HepG2 (cell line): Measurements from ENCODE around the gene ZDHHC9. TPM values are rescaled to one million over a fixed set of nuclear protein-coding genes. Genes with fewer than 3 reads are reported as not detected.

Experiments used
- ATF1 ChIP-seq: IDR thresholded peaks from 2 replicates; pipeline ENCODE4 v1.6.1; 2016; ENCODE audit warnings: mild to moderate bottlenecking, control low read depth
- DNMT1 ChIP-seq: sonication (generic); formaldehyde crosslinking; IDR thresholded peaks from 2 replicates; pipeline ENCODE4 v1.5.1; 2020; ENCODE audit warnings: mild to moderate bottlenecking, missing genetic modification reagents
- EP300 ChIP-seq, 3 experiments: sonication (generic) in 1 of 3; formaldehyde crosslinking in 1 of 3; IDR thresholded peaks; 2 replicates each; pipeline versions ENCODE4 v1.5.1 to v1.6.1; 2011 to 2020; ENCODE audit warnings: low read depth in 2 of 3, low read length in 2 of 3, borderline replicate concordance in 1 of 3, improper control_type of control experiment in 1 of 3, mild to moderate bottlenecking in 1 of 3, missing genetic modification reagents in 1 of 3, moderate library complexity in 1 of 3
- HIC2 ChIP-seq: sonication (generic); formaldehyde crosslinking; IDR thresholded peaks from 2 replicates; pipeline ENCODE4 v1.9.0; 2022; ENCODE audit warnings: low read depth, missing genetic modification reagents
- HMGXB3 ChIP-seq: sonication (generic); formaldehyde crosslinking; IDR thresholded peaks from 2 replicates; pipeline ENCODE4 v1.4.0; 2020; ENCODE audit warnings: missing genetic modification reagents, borderline replicate concordance
- MAFF ChIP-seq: IDR thresholded peaks from 2 replicates; pipeline ENCODE4 v1.6.1; 2011; ENCODE audit warnings: low read depth, low read length, improper control_type of control experiment
- MAFG ChIP-seq: sonication (generic); formaldehyde crosslinking; IDR thresholded peaks from 2 replicates; pipeline ENCODE4 v1.5.1; 2020; ENCODE audit warnings: mild to moderate bottlenecking, missing genetic modification reagents
- MAFK ChIP-seq, 2 experiments: IDR thresholded peaks in 1 of 2; conservative IDR thresholded peaks in 1 of 2; 2 replicates each; pipeline ENCODE4 v1.6.1; 2011; ENCODE audit warnings: improper control_type of control experiment in 2 of 2, low read length in 2 of 2
- POLR2AphosphoS5 ChIP-seq: IDR thresholded peaks from 2 replicates; pipeline ENCODE4 v1.6.1; 2012; ENCODE audit warnings: low read depth, low read length
- PPARG ChIP-seq: conservative IDR thresholded peaks from 2 replicates; pipeline ENCODE4 v1.6.1; 2016; ENCODE audit warnings: missing biosample characterization, missing genetic modification reagents
- RAD21 ChIP-seq: fragments of 450-650 bp; formaldehyde crosslinking; IDR thresholded peaks from 2 replicates; pipeline ENCODE4 v1.5.0; 2020; ENCODE audit warnings: mild to moderate bottlenecking
- STAG1 ChIP-seq: sonication (generic); formaldehyde crosslinking; IDR thresholded peaks from 2 replicates; pipeline ENCODE4 v1.4.0; 2020; ENCODE audit warnings: missing genetic modification reagents
- TBX3 ChIP-seq: fragments of 450-650 bp; IDR thresholded peaks from 2 replicates; pipeline ENCODE4 v1.6.1; 2017; ENCODE audit warnings: antibody characterized with exemption, mild to moderate bottlenecking, inconsistent platforms, borderline replicate concordance
- ZBTB26 ChIP-seq: IDR thresholded peaks from 2 replicates; pipeline ENCODE4 v1.6.1; 2016; ENCODE audit warnings: missing compliant biosample characterization, missing genetic modification reagents, borderline replicate concordance
- ZBTB33 ChIP-seq: sonication (generic); formaldehyde crosslinking; IDR thresholded peaks from 2 replicates; pipeline ENCODE4 v1.4.0; 2020; ENCODE audit warnings: missing genetic modification reagents
- ZNF280D ChIP-seq: sonication (generic); formaldehyde crosslinking; IDR thresholded peaks from 2 replicates; pipeline ENCODE4 v1.5.1; 2020; ENCODE audit warnings: mild to moderate bottlenecking, missing genetic modification reagents
- ZNF616 ChIP-seq: sonication (generic); formaldehyde crosslinking; IDR thresholded peaks from 2 replicates; pipeline ENCODE4 v1.5.0; 2020; ENCODE audit warnings: low read depth, mild to moderate bottlenecking, missing genetic modification reagents
- polyA plus RNA-seq, 8 experiments: library from polyadenylated mRNA; depleted of rRNA in 3 of 8; stranded (reverse) in 7 of 8; unstranded in 1 of 8; fragments of >200 nt; fragmentation: Illumina TruSeq in 4 of 8; extraction: Trizol in 4 of 8; gene quantifications; 2 replicates each; pipeline versions ENCODE4 v1.2.1 to v1.2.3, GENCODE V29; 2011 to 2016; ENCODE audit warnings: low read depth in 4 of 8, missing spikeins in 1 of 8, mixed read lengths in 1 of 8; ENCODE audit not compliant: insufficient read depth in 1 of 8
- total RNA-seq, 5 experiments: library from RNA; depleted of rRNA; stranded (reverse); fragments of >200 nt; fragmentation: Illumina TruSeq; extraction: Trizol; gene quantifications; 2 replicates each; pipeline ENCODE4 v1.2.3, GENCODE V29; 2016; ENCODE audit warnings: low read depth in 1 of 5

ZDHHC9 gene
- total and polyA plus RNA-seq, 2 of the 13 experiments (the other 11 are each of a cell fraction or from before 2014, with no cell fraction given): 28.3 to 53.1 TPM

GRCh38 chrX:129759576-129760061 lies 84.1 kb downstream of the ZDHHC9 start (continued):
- peak; percentile 96 for TF ChIP-seq ZBTB33 (CRISPR knock-in tag)
- TF ChIP-seq POLR2AphosphoS5: no peak
- peak; percentile 88 for TF ChIP-seq MAFF
- TF ChIP-seq EP300 (IDR thresholded peaks at IDR 0.05; ENCODE audit: low read depth in 2 of 2, low read length in 2 of 2): no peak
- TF ChIP-seq EP300 (CRISPR knock-in tag; IDR thresholded peaks at IDR 0.05; ENCODE audit: borderline replicate concordance): no peak
- TF ChIP-seq ATF1: no peak
- no peak for TF ChIP-seq DNMT1
- TF ChIP-seq PPARG: no peak
- peak; percentile 91 to 92 for TF ChIP-seq MAFK (conservative IDR thresholded peaks at IDR 0.05 in 1 of 2, IDR thresholded peaks at IDR 0.05 in 1 of 2; ENCODE audit: low read length in 2 of 2)
- TF ChIP-seq STAG1 (CRISPR knock-in tag): peak; percentile 54
- TF ChIP-seq TBX3: no peak
- TF ChIP-seq HIC2 (CRISPR knock-in tag): no peak
- no peak for TF ChIP-seq ZNF280D (CRISPR knock-in tag)
- no peak for TF ChIP-seq ZBTB26
- TF ChIP-seq ZNF616: no peak
- TF ChIP-seq MAFG (CRISPR knock-in tag): peak; percentile 46; the same call in 1 of the 2 replicates
- 0 out of 2 replicates have a peak, but pooled peaks have one; percentile 30 for TF ChIP-seq RAD21 (CRISPR knock-in tag)
- no peak for TF ChIP-seq HMGXB3 (CRISPR knock-in tag)
